Mesendoderm (in vitro differentiated cells): ENCODE results near the gene GBGT1.

ENCODE experiments used
- DNase-seq: peaks from one replicate; pipeline ENCODE4 v3.0.0; 2013
- H2AK5ac ChIP-seq: 2 replicates; pipeline ENCODE4 v1.6.1; 2013; ENCODE audit warnings: low read length, inconsistent platforms
- H2BK120ac ChIP-seq: 2 replicates; pipeline ENCODE4 v1.6.1; 2013; ENCODE audit warnings: low read depth, mild to moderate bottlenecking, low read length, moderate library complexity, mixed read lengths
- H2BK15ac ChIP-seq: replicated peaks from 2 replicates; pipeline ENCODE4 v1.6.1; 2013; ENCODE audit warnings: low read depth, mild to moderate bottlenecking, moderate library complexity
- H2BK5ac ChIP-seq: 2 replicates; pipeline ENCODE4 v1.6.1; 2013; ENCODE audit warnings: low read length, inconsistent platforms
- H3K18ac ChIP-seq: 2 replicates; pipeline ENCODE4 v1.6.1; 2013; ENCODE audit warnings: mild to moderate bottlenecking, low read length, mixed read lengths
- H3K23ac ChIP-seq: one replicate; pipeline ENCODE4 v1.6.1; 2013; ENCODE audit warnings: low read length
- H3K27ac ChIP-seq: 2 replicates; pipeline ENCODE4 v1.5.1; 2013; ENCODE audit warnings: low read depth, mild to moderate bottlenecking, inconsistent platforms, low read length, moderate library complexity
- H3K27me3 ChIP-seq: 2 replicates; pipeline ENCODE4 v1.6.1; 2013; ENCODE audit warnings: low read length, control low read depth, mild to moderate bottlenecking, inconsistent platforms; ENCODE audit not compliant: insufficient read depth, poor library complexity
- H3K36me3 ChIP-seq: 2 replicates; pipeline ENCODE4 v1.6.1; 2013; ENCODE audit warnings: low read length, inconsistent platforms; ENCODE audit not compliant: control insufficient read depth, insufficient read depth
- H3K4ac ChIP-seq: one replicate; pipeline ENCODE4 v1.6.1; 2013; ENCODE audit warnings: low read depth, mild to moderate bottlenecking, low read length, moderate library complexity
- H3K4me1 ChIP-seq: 2 replicates; pipeline ENCODE4 v1.6.1; 2013; ENCODE audit warnings: low read depth, low read length, inconsistent platforms; ENCODE audit not compliant: control insufficient read depth
- H3K4me2 ChIP-seq: 2 replicates; pipeline ENCODE4 v1.6.1; 2013; ENCODE audit warnings: low read length
- H3K4me3 ChIP-seq: 2 replicates; pipeline ENCODE4 v1.5.1; 2013; ENCODE audit warnings: mild to moderate bottlenecking, low read length
- H3K56ac ChIP-seq: one replicate; pipeline ENCODE4 v1.6.1; 2013; ENCODE audit warnings: low read length
- H3K79me1 ChIP-seq: 2 replicates; pipeline ENCODE4 v1.6.1; 2013; ENCODE audit warnings: low read length, inconsistent platforms
- H3K79me2 ChIP-seq: 2 replicates; pipeline ENCODE4 v1.6.1; 2013; ENCODE audit warnings: mild to moderate bottlenecking, low read length; ENCODE audit not compliant: control insufficient read depth, insufficient read depth
- H3K9ac ChIP-seq: 2 replicates; pipeline ENCODE4 v1.6.1; 2013; ENCODE audit warnings: low read length, inconsistent platforms
- H4K5ac ChIP-seq: one replicate; pipeline ENCODE4 v1.6.1; 2013; ENCODE audit warnings: low read length
- H4K8ac ChIP-seq: one replicate; pipeline ENCODE4 v1.6.1; 2013; ENCODE audit warnings: low read depth, mild to moderate bottlenecking, control low read depth, low read length, moderate library complexity
- WGBS: extraction: QIAGEN DNeasy Blood & Tissue Kit; methylation state at CpG from one replicate; pipeline ENCODE4 v1.1.7; 2013; ENCODE audit warnings: low lambda C conversion rate, missing lambda C conversion rate; ENCODE audit not compliant: insufficient coverage; ENCODE audit errors: extremely low coverage; 5-methylcytosine and 5-hydroxymethylcytosine counted together

GBGT1 gene

DNA sequence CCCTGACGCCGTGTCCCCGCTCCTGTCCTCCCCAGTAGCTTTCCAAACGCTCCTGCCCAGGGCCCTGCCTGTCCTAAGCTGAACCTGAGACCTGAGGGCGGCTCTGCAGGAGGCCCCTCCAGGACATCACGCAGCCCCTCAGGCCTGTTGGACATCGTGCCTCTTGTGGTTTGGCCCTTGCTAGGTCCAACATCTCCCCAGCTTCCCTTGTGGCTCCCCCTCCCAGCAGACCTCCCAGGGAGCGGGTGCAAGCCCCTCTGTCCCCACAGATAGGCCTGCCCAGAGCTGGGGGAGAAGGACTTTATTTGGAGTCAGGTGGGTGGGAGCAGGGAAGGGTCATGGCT, 41.3 kb upstream of the GBGT1 start:
- no peaks in the 10 kb centered on the region for H3K4me1 ChIP-seq
- no peak overlapping the region for H3K23ac ChIP-seq
- H4K8ac ChIP-seq, result no peak overlapping the region
- H3K79me1 ChIP-seq, result no peaks in the 10 kb centered on the region
- H4K5ac ChIP-seq, result no peak overlapping the region
- H3K4ac ChIP-seq, result no peak overlapping the region
- H2BK5ac ChIP-seq, result no peak overlapping the region
- no peak overlapping the region for H3K18ac ChIP-seq
- no peak overlapping the region for H3K4me2 ChIP-seq
- H3K36me3 ChIP-seq, result no peaks in the 10 kb centered on the region
- no peak overlapping the region for H2AK5ac ChIP-seq
- no peak overlapping the region for H3K4me3 ChIP-seq
- peaks cover 2% of the 10 kb centered on the region for H3K27me3 ChIP-seq
- DNase-seq, result no peak
- no peak overlapping the region for H2BK15ac ChIP-seq
- H2BK120ac ChIP-seq, result no peak overlapping the region
- H3K9ac ChIP-seq, result no peak overlapping the region
- no peak overlapping the region for H3K27ac ChIP-seq
- H3K56ac ChIP-seq, result no peak overlapping the region
- no peaks in the 10 kb centered on the region for H3K79me2 ChIP-seq
- WGBS, result no CpG with 5 or more reads among the region's 8 CpGs

DNA sequence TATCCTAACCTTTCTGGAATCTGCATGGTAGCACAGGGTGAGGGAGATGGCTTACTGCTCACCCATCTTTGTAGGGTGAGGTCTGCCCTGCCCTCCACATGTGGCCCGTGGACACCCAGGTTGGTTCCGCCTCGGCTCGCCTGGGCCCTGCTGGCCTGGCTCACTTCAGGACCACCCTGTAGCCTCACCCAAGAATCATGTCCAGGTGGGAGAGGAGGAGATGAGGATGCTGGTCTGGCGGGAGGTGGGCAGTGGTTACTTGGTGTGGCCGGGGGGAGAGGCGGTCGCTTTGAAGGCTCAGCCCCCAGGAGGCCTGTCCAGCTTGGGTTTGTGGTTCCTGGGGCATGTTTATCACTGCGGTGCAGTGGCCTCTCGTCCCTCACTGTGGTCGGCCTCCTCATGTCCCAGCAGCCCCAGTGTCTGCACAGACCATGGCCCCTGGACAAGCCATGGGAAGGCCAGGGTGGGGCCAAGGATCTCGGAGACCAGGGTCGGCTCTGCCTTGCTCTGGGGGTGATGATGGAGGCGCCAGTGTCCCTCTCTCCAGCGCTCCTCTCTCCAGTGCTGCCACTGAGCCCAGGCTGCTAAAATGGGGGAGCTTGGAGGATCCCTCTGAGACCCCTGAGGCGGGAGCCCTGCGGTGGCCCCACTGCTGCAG, 40.8 kb upstream of the GBGT1 start:
- H3K4me3 ChIP-seq, result no peak overlapping the region
- no peak overlapping the region for H2AK5ac ChIP-seq
- H3K27ac ChIP-seq, result no peak overlapping the region
- H3K23ac ChIP-seq, result no peak overlapping the region
- no peak overlapping the region for H4K5ac ChIP-seq
- H3K18ac ChIP-seq, result no peak overlapping the region
- H3K79me2 ChIP-seq, result no peaks in the 10 kb centered on the region
- H4K8ac ChIP-seq, result no peak overlapping the region
- H3K36me3 ChIP-seq, result no peaks in the 10 kb centered on the region
- H3K4me1 ChIP-seq, result no peaks in the 10 kb centered on the region
- H2BK5ac ChIP-seq, result no peak overlapping the region
- H3K56ac ChIP-seq, result no peak overlapping the region
- no peak for DNase-seq
- H3K27me3 ChIP-seq, result peaks cover 2% of the 10 kb centered on the region
- no peak overlapping the region for H3K4me2 ChIP-seq
- H2BK120ac ChIP-seq, result no peak overlapping the region
- no peak overlapping the region for H3K4ac ChIP-seq
- no peak overlapping the region for H3K9ac ChIP-seq
- no peak overlapping the region for H2BK15ac ChIP-seq
- WGBS, result no CpG with 5 or more reads among the region's 17 CpGs
- H3K79me1 ChIP-seq, result no peaks in the 10 kb centered on the region

DNA sequence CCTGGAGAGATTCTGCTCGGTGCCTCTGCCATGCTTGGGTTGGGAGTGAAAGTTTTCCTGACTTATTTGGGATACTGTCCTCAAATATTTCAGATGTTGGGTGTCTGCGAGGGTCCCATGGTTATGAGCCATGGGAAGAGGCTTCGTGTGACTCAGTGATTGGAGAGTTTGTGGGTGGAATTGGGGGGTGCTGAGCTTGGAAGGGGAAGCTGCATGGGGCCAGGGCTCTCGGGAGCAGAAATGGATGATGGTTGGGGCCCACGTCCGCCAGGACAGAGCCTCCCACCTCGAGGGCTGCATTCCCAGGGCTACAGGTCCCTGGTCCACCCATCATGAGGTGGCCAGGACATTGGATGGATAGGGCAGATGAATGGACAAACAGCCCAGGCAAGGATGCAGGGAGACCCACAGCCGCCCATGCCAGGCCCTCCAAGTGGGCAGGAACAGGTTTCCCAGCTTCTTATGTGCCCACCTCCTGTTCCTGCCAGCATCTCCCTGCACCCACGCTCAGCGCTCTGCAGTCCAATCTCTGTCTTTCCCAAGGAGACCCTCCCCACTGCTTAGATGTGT, 39.9 kb upstream of the GBGT1 start:
- H3K4me2 ChIP-seq, result no peak overlapping the region
- no peaks in the 10 kb centered on the region for H3K79me1 ChIP-seq
- no peak overlapping the region for H4K8ac ChIP-seq
- H2BK120ac ChIP-seq, result no peak overlapping the region
- H3K79me2 ChIP-seq, result no peaks in the 10 kb centered on the region
- no peak overlapping the region for H4K5ac ChIP-seq
- H2BK15ac ChIP-seq, result no peak overlapping the region
- no peaks in the 10 kb centered on the region for H3K4me1 ChIP-seq
- H3K23ac ChIP-seq, result no peak overlapping the region
- H3K56ac ChIP-seq, result no peak overlapping the region
- no peak overlapping the region for H2AK5ac ChIP-seq
- H3K4me3 ChIP-seq, result no peak overlapping the region
- DNase-seq, result no peak
- no peak overlapping the region for H3K18ac ChIP-seq
- no peak overlapping the region for H3K9ac ChIP-seq
- H3K27me3 ChIP-seq, result peaks cover 2% of the 10 kb centered on the region
- H2BK5ac ChIP-seq, result no peak overlapping the region
- H3K4ac ChIP-seq, result no peak overlapping the region
- H3K36me3 ChIP-seq, result no peaks in the 10 kb centered on the region
- H3K27ac ChIP-seq, result no peak overlapping the region
- no CpG with 5 or more reads among the region's 10 CpGs for WGBS

DNA sequence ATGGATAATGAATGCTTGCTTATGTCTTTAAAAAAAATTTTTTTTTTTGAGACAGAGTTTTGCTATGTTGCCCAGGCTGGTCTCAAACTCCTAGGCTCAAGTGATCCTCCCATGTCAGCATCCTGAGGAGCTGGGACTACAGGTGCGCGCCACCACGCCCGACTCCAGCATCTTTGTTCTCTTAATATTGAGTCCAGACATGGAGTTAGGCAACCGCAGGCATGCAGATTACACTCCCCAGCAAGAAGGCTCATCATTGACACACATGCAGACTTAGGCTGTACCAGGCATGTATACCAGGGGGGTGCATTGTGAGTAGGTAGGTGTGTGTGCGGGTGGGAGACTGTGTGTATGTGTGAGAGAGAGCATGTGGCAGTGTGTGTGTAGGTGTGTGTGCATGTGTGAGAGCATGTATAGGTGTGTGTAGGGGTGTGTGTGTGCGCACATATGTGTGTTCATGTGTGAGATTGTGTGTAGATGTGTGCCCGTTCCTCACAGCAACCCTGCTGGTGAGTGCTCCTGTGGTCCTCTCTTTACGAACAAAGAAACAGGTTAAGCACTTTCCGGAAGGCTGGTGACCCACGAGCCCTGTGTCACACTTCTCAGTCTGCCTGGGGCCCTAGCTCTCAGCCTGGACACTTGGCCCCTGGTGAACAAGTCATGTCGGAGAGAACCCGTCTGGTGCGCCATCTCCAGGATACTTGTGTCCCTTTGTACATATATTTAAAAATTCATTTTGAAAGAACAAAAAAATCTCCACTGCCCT, 39.2 kb upstream of the GBGT1 start:
- no peaks in the 10 kb centered on the region for H3K79me2 ChIP-seq
- H3K27me3 ChIP-seq, result peaks cover 2% of the 10 kb centered on the region
- H3K9ac ChIP-seq, result no peak overlapping the region
- no peak overlapping the region for H4K8ac ChIP-seq
- DNase-seq, result no peak
- H3K56ac ChIP-seq, result no peak overlapping the region
- no peak overlapping the region for H3K18ac ChIP-seq
- no CpG with 5 or more reads among the region's 14 CpGs for WGBS
- no peak overlapping the region for H2BK120ac ChIP-seq
- no peaks in the 10 kb centered on the region for H3K36me3 ChIP-seq
- H3K27ac ChIP-seq, result no peak overlapping the region
- no peak overlapping the region for H3K4me3 ChIP-seq
- no peak overlapping the region for H3K23ac ChIP-seq
- H2BK5ac ChIP-seq, result no peak overlapping the region
- H2BK15ac ChIP-seq, result no peak overlapping the region
- H2AK5ac ChIP-seq, result no peak overlapping the region
- H3K79me1 ChIP-seq, result no peaks in the 10 kb centered on the region
- H4K5ac ChIP-seq, result no peak overlapping the region
- H3K4ac ChIP-seq, result no peak overlapping the region
- H3K4me2 ChIP-seq, result no peak overlapping the region
- no peaks in the 10 kb centered on the region for H3K4me1 ChIP-seq

DNA sequence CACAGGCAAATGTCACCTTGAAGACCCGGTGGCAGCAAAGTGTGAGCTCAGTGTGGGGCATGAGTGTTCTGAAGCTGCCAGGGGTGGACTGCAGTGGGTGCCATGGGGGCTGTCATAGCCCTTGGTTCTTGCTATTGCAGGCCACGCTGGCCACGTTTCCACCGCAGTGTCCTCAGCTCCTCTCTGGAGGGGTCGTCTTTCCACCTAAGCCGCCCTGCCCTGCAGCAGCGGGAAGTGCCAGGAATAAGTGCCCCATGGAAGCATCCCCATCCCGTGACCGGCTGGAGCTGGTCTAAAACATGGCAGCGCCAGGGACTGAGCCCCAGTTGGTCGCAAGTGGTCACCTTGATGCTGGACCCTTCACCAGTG, 38.4 kb upstream of the GBGT1 start:
- no peaks in the 10 kb centered on the region for H3K36me3 ChIP-seq

More for the DNA sequence above, 38.4 kb upstream of the GBGT1 start:
- Histone ChIP-seq H3K56ac (no peak overlapping the region), H3K9ac (no peak overlapping the region), H3K4me1 (no peaks in the 10 kb centered on the region), H3K79me1 (no peaks in the 10 kb centered on the region), H2BK5ac (no peak overlapping the region), H3K27ac (no peak overlapping the region), H4K5ac (no peak overlapping the region), H3K23ac (no peak overlapping the region), H2AK5ac (no peak overlapping the region), H2BK15ac (no peak overlapping the region), H4K8ac (no peak overlapping the region), H2BK120ac (no peak overlapping the region), H3K79me2 (no peaks in the 10 kb centered on the region), H3K4me2 (no peak overlapping the region), H3K4ac (no peak overlapping the region), H3K18ac (no peak overlapping the region), H3K27me3 (peaks cover 2% of the 10 kb centered on the region), H3K4me3 (no peak overlapping the region)
- WGBS, result no CpG with 5 or more reads among the region's 11 CpGs
- DNase-seq, result no peak
